Karpas-422 (cell line): Measurements from ENCODE around the gene ASXL3. TPM values are rescaled to one million over a fixed set of nuclear protein-coding genes. Genes with fewer than 3 reads are reported as not detected.

Source experiments
- DNase-seq: peaks from one replicate; pipeline ENCODE4 v3.0.0-alpha.2; 2015
- H2AFZ ChIP-seq: fragments of 200-600 bp; sonication (generic); 2 replicates; pipeline ENCODE4 v1.6.1; 2014; ENCODE audit warnings: antibody characterized with exemption, low read length, mixed read lengths
- H3K27ac ChIP-seq: fragments of 200-600 bp; sonication (generic); 2 replicates; pipeline ENCODE4 v1.5.1; 2014; ENCODE audit warnings: mild to moderate bottlenecking, low read length, moderate library complexity
- H3K27me3 ChIP-seq: fragments of 200-600 bp; sonication (generic); 2 replicates; pipeline ENCODE4 v1.6.1; 2014; ENCODE audit warnings: low read length, mixed read lengths
- H3K36me3 ChIP-seq: fragments of 200-600 bp; sonication (generic); 2 replicates; pipeline ENCODE4 v1.6.1; 2014; ENCODE audit warnings: low read length, mixed read lengths; ENCODE audit not compliant: insufficient read depth
- H3K4me1 ChIP-seq: fragments of 200-600 bp; sonication (generic); 2 replicates; pipeline ENCODE4 v1.6.1; 2014; ENCODE audit warnings: mild to moderate bottlenecking, low read length, mixed read lengths
- H3K4me2 ChIP-seq: fragments of 200-600 bp; sonication (generic); 2 replicates; pipeline ENCODE4 v1.6.1; 2014; ENCODE audit warnings: low read length, low read depth, mild to moderate bottlenecking; ENCODE audit not compliant: poor library complexity, severe bottlenecking
- H3K4me3 ChIP-seq: fragments of 200-600 bp; sonication (generic); 2 replicates; pipeline ENCODE4 v1.5.1; 2014; ENCODE audit warnings: mild to moderate bottlenecking, antibody characterized with exemption, low read length, mixed read lengths
- H3K79me2 ChIP-seq: fragments of 200-600 bp; sonication (generic); 2 replicates; pipeline ENCODE4 v1.6.1; 2014; ENCODE audit warnings: mild to moderate bottlenecking, low read length, mixed read lengths
- H3K9ac ChIP-seq: fragments of 200-600 bp; sonication (generic); 2 replicates; pipeline ENCODE4 v1.6.0; 2014; ENCODE audit warnings: low read length
- H3K9me2 ChIP-seq: fragments of 200-600 bp; sonication (generic), shearing (Covaris generic); replicated peaks from 2 replicates; pipeline ENCODE4 v1.6.0; 2014; ENCODE audit warnings: mild to moderate bottlenecking, low read length, moderate library complexity; ENCODE audit not compliant: insufficient read depth
- H3K9me3 ChIP-seq: fragments of 300-700, 200-600 bp; sonication (generic); 2 replicates; pipeline ENCODE4 v1.6.1; 2014; ENCODE audit warnings: low read length, mixed read lengths
- H4K20me1 ChIP-seq: fragments of 200-600 bp; sonication (generic); 2 replicates; pipeline ENCODE4 v1.6.1; 2014; ENCODE audit warnings: mild to moderate bottlenecking, antibody characterized with exemption, low read length, low read depth; ENCODE audit not compliant: insufficient read depth
- total RNA-seq: library from RNA; depleted of rRNA; stranded (reverse); fragments of >200 nt; shearing (Covaris generic); gene quantifications from 2 replicates; pipeline ENCODE4 v1.2.3, GENCODE V29; 2014; ENCODE audit warnings: low replicate concordance

The ASXL3 gene
- total RNA-seq, 1 experiment from 2014 or later: not detected

DNA sequence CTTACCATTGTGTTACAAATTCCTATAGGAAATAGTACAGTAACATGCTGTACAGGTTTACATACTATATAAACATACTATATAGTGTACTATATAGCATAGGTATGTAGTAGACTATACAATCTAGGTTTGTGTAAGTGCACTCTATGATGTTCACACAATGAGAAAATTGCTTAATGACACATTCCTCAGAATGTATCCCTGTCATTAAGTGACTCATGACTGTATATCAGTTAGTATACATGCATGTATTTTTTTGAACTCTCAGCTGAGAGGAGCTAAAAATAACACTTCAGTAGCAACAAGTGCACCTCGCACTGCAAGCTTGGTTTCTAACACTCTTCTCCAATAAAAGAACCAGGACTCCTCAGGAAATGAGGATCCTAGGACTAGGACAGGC lies 19.5 kb upstream of the ASXL3 start:
- no peaks in the 10 kb centered on the region for H3K79me2 ChIP-seq
- no peaks in the 10 kb centered on the region for H3K27me3 ChIP-seq
- DNase-seq: no peak
- H3K4me2 ChIP-seq: no peak overlapping the region
- no peak overlapping the region for H3K4me3 ChIP-seq
- H3K9me3 ChIP-seq: no peaks in the 10 kb centered on the region
- H3K9ac ChIP-seq: no peak overlapping the region
- no peak overlapping the region for H3K27ac ChIP-seq
- H3K9me2 ChIP-seq: no peaks in the 10 kb centered on the region
- H3K4me1 ChIP-seq: no peaks in the 10 kb centered on the region
- H2AFZ ChIP-seq: no peak overlapping the region
- H3K36me3 ChIP-seq: no peaks in the 10 kb centered on the region
- H4K20me1 ChIP-seq: no peaks in the 10 kb centered on the region

DNA sequence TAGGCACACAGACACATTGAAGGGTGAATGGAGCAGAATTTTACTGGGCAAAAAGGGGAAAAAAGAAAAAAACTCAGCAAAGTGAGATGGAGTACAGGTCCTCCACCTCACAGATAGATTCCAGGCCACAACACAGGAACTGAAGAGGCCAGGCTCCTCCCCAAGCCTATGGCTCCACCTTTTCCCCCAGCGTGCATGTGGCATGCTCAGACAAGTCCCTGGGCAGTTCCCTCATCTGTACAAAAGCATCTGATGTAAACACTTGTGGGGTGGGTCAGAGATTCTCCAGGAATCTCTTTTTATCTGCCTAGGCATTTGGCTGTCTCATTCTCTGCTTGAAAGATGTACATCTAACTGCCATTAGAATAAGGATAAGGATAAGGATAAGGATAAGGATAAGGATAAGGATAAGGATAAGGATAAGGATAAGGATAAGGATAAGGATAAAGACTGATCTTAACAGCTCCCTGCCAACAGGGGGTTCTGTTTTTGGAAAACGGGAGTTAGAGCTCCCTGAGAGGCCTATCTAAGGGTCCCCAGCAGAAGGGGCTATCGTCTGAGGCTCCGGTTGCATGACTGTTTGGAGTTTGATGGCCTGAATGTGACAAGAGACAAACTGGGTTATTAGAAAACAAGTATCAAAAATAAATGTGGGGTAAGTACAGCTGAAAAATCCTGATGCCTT lies 17.2 kb upstream of the ASXL3 start:
- no peaks in the 10 kb centered on the region for H3K27me3 ChIP-seq
- H3K79me2 ChIP-seq: no peaks in the 10 kb centered on the region
- 0 out of 2 replicates have a peak overlapping the region, but pooled peaks have one; percentile 64 for H2AFZ ChIP-seq
- H3K9ac ChIP-seq: no peak overlapping the region
- no peaks in the 10 kb centered on the region for H3K36me3 ChIP-seq
- H3K27ac ChIP-seq: no peak overlapping the region
- H3K9me2 ChIP-seq: no peaks in the 10 kb centered on the region
- no peaks in the 10 kb centered on the region for H3K4me1 ChIP-seq
- no peak for DNase-seq
- H4K20me1 ChIP-seq: no peaks in the 10 kb centered on the region
- no peak overlapping the region for H3K4me2 ChIP-seq
- no peak overlapping the region for H3K4me3 ChIP-seq
- H3K9me3 ChIP-seq: no peaks in the 10 kb centered on the region

DNA sequence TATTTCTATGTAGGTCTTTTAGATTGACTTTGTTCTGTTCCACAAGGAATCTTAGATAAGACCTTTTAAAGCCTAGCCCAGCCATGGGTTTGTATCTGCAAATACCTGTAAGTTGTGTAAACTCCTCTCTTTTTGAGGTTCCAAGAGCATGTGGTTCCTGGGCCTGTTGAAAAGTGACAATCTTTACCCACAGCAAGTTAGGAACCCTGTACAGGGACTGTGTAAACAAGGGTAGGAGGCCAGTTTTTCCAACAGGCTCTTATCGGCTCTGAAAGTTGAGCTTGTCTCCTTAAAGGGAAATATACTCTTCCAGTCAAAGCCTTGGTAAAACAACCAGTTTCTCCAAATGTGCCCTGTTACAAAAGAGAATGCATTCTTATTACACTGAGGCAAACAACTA lies 15.3 kb upstream of the ASXL3 start:
- no peak for DNase-seq
- no peaks in the 10 kb centered on the region for H3K9me3 ChIP-seq
- no peaks in the 10 kb centered on the region for H3K9me2 ChIP-seq
- H3K9ac ChIP-seq: no peak overlapping the region
- no peak overlapping the region for H2AFZ ChIP-seq
- H3K4me2 ChIP-seq: no peak overlapping the region
- H3K36me3 ChIP-seq: no peaks in the 10 kb centered on the region
- H3K27ac ChIP-seq: no peak overlapping the region
- no peaks in the 10 kb centered on the region for H4K20me1 ChIP-seq
- no peaks in the 10 kb centered on the region for H3K4me1 ChIP-seq
- H3K79me2 ChIP-seq: no peaks in the 10 kb centered on the region
- H3K27me3 ChIP-seq: no peaks in the 10 kb centered on the region
- no peak overlapping the region for H3K4me3 ChIP-seq

DNA sequence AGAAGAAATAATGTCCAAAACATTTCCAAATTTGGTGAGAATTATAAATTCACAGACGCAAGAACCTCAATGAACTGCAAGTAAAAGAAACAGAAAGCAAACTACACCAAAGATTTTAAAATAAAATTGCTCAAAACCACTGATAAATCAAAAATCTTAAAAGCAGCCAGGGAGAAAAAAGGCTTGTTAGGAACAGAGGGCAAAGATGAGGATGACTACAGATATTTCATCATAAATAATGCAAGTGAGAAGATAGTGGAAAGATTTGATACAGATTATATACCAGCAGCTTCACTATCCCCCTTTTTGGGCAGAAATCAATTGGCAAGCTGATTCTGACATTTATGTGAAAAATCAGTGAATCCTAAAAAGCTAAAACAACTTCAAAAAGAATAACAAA lies 10.3 kb upstream of the ASXL3 start:
- Histone ChIP-seq H2AFZ (no peak overlapping the region), H3K4me1 (no peaks in the 10 kb centered on the region)
- no peak for DNase-seq

DNA sequence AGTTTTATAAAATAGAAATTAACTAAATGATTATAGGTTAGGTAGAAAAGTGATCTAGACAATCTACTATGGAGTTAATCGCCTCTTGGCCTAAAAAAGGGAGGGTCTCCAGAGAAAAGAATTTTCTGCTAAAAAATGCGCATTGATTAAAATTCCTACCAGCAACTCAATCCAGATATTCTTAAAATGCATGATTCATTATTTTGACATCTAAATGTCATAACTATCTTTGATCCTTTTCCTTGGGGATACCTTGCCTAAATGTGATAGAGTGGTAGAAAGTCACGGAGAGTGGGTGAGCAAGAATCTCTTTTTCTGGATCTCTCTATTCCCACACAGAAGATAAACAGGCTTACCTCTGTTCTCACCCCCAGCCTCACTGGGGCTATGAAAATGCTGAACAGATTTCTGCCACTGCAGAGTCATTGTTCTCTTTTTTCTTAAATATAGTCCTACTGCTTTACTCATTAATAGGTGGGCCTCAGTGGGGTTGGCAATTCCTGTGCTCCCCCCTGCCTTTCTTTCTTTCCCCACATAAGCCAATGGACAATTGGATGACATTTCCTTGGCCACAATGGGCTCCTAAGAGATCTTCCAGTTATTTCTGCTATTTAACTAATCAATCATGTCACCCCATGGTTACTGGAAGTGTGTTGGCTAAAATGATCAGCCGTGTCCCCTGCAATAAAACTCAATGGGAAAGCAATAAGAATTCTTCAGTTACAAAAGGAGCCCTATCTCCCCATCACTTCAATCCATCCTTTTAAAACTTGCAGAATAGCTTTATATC lies 5.8 kb upstream of the ASXL3 start:
- no peak for DNase-seq
- H3K4me2 ChIP-seq: no peak overlapping the region
- no peak overlapping the region for H3K27ac ChIP-seq
- peaks cover 11% of the 10 kb centered on the region for H3K4me1 ChIP-seq
- no peaks in the 10 kb centered on the region for H3K36me3 ChIP-seq
- H3K9me2 ChIP-seq: no peaks in the 10 kb centered on the region
- no peaks in the 10 kb centered on the region for H4K20me1 ChIP-seq
- no peak overlapping the region for H3K4me3 ChIP-seq
- H2AFZ ChIP-seq: no peak overlapping the region
- no peaks in the 10 kb centered on the region for H3K9me3 ChIP-seq
- no peak overlapping the region for H3K9ac ChIP-seq
- H3K27me3 ChIP-seq: no peaks in the 10 kb centered on the region
- no peaks in the 10 kb centered on the region for H3K79me2 ChIP-seq

More for the DNA sequence above, 10.3 kb upstream of the ASXL3 start:
- Histone ChIP-seq H3K4me2 (no peak overlapping the region), H3K27ac (no peak overlapping the region), H4K20me1 (no peaks in the 10 kb centered on the region), H3K9me3 (no peaks in the 10 kb centered on the region), H3K9me2 (no peaks in the 10 kb centered on the region), H3K9ac (no peak overlapping the region), H3K79me2 (no peaks in the 10 kb centered on the region), H3K36me3 (no peaks in the 10 kb centered on the region), H3K4me3 (no peak overlapping the region), H3K27me3 (no peaks in the 10 kb centered on the region)

DNA sequence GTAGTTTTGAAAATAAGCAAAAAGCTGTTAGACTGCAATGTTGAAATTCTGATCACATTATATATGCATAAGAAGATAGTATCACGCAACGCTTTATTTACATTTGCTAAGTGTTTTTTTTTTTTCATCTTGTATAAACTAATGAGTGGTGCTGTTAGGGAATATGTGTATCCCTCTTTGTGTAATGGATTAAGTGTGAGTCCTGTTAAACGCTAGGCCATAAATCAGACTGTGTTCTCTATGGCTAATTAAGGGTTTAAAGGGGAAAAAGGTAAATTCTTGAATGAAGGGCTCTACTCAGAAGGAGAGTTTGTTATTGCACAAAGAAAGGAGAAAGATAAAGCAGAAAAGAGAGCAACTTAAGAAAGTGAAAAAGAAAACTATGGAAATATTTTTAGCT lies 4.8 kb upstream of the ASXL3 start:
- Histone ChIP-seq H3K9me3 (no peaks in the 10 kb centered on the region), H4K20me1 (no peaks in the 10 kb centered on the region), H3K9me2 (no peaks in the 10 kb centered on the region), H3K36me3 (no peaks in the 10 kb centered on the region), H2AFZ (no peak overlapping the region), H3K79me2 (no peaks in the 10 kb centered on the region), H3K27me3 (no peaks in the 10 kb centered on the region), H3K4me2 (no peak overlapping the region), H3K4me1 (peaks cover 12% of the 10 kb centered on the region), H3K9ac (no peak overlapping the region), H3K27ac (no peak overlapping the region), H3K4me3 (no peak overlapping the region)
- no peak for DNase-seq

DNA sequence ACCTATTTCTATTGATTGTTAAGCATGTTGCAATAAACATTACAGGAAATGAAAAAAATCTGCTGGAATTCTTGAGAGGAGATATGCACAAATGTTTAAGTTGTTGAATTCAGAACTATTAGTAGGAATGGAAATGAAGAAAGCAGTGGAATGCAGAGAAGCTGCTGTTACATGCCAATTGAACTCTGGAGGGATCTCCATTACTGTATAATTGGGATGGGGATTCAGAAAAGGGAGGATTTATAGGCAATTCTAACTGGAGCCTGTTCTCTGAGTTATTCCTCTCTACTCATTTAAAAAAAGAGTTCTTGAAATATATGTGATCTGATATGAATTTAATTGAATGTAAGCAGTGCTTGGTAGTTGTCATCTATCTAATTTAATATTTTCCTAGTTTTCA lies 2.6 kb upstream of the ASXL3 start:
- no peaks in the 10 kb centered on the region for H3K27me3 ChIP-seq
- H3K27ac ChIP-seq: no peak overlapping the region
- H3K79me2 ChIP-seq: no peaks in the 10 kb centered on the region
- DNase-seq: no peak
- no peak overlapping the region for H3K4me2 ChIP-seq
- H3K9me2 ChIP-seq: no peaks in the 10 kb centered on the region
- no peaks in the 10 kb centered on the region for H3K36me3 ChIP-seq
- H3K9ac ChIP-seq: no peak overlapping the region
- H3K9me3 ChIP-seq: no peaks in the 10 kb centered on the region
- no peak overlapping the region for H2AFZ ChIP-seq
- H4K20me1 ChIP-seq: no peaks in the 10 kb centered on the region
- H3K4me3 ChIP-seq: no peak overlapping the region
- peaks cover 12% of the 10 kb centered on the region for H3K4me1 ChIP-seq

DNA sequence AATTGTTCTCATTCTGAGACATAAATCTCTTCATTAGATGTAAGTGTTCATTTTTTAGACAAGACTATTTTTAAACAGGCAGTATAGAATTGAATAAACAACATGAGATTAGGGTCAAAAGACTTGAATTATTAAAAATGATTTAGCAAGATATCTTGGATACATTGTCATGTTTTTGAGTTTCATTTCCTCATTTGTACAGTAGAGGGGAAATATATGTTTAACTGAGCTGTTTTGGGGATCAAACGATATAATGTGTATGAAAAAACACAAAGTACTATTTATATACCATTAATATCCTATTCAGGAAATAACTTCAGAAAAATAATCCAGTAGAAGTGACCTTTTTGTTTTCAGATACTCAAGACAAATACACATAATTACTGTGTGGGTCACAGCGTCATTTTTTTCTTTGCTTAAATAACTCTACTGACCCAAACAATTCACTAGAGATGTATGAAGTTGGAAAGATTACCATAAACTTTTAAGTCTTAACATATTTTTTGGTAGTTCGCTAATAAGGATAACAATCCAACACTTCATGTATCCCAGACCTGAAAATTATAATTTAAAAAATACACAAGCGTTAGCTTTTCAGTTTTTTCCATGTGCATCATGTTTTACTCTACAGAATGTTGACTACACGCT lies 896 bp upstream of the ASXL3 start:
- Histone ChIP-seq H3K9me2 (no peaks in the 10 kb centered on the region), H3K4me1 (peaks cover 12% of the 10 kb centered on the region), H3K4me2 (peak overlapping the region; percentile 9), H3K27me3 (no peaks in the 10 kb centered on the region), H3K9me3 (no peaks in the 10 kb centered on the region), H4K20me1 (no peaks in the 10 kb centered on the region), H3K79me2 (no peaks in the 10 kb centered on the region), H2AFZ (no peak overlapping the region), H3K9ac (no peak overlapping the region), H3K27ac (no peak overlapping the region), H3K36me3 (no peaks in the 10 kb centered on the region), H3K4me3 (no peak overlapping the region)
- peak; percentile 52 for DNase-seq
